NCI-H146 treated with DMSO at 0.1 percent for 48 hours (cell line): ENCODE measurements around the gene TRIM5.

Experiments used
- DNase-seq: peaks from one replicate; lab custom pipeline; 2025; ENCODE audit not compliant: unreplicated experiment; lab: John Stamatoyannopoulos, UW

Gene TRIM5

GRCh38 chr11:5625281-5625680 is 59.6 kb downstream of the TRIM5 start:
- DNase-seq: no peak

DNA sequence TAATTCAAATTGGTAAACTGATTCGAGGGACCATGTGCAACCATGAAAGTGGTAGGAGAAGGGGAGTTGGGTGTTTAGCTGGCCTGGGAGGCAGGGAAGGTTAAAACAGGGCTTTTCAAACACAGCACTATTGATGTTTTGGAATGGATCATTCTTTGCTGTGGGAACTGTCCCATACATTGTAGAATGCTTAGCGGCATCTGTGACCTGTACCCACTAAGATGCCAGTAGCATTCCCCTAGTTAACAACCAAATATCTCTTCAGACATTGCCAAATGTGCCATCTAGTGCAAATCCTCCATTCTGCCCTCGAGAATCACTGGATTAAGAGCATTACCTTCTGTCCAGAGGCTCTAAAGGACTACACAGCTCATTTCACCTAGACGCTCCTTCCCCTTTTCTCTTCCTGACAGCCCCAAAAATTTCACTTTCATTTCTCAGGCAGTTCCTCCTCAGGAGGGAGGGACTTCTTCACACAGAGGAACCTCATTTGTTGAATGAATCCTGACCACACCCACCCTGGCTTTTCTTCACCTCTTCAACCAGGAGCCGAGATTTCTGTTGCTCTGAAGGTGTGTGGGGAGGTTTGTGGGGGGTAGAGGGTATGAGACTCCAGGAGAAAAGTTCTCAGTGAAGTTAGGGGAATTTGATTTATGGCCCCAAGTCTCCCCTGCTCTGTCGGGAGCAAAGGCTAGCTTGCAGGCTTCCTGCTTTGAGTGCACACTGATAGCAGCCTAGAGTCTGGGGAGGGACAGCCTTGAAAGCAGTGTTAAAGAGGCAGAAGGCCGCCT is 60.2 kb downstream of the TRIM5 start, which contains the start of gene TRIM34:
Gene TRIM34 (plus strand): TSS at position 513 of the 791 bp plus-strand sequence. CDS start 7,331 bp downstream, outside the sequence.
- no peak for DNase-seq

GRCh38 chr11:5622802-5623201 is 62.1 kb downstream of the TRIM5 start:
- no peak for DNase-seq

GRCh38 chr11:5621580-5621979 is 63.3 kb downstream of the TRIM5 start:
- DNase-seq: no peak

- peak; percentile 5 for DNase-seq
Measured at GRCh38 chr11:5620651-5621521, 64.0 kb downstream of the TRIM5 start.

- no peak for DNase-seq
Measured at GRCh38 chr11:5618807-5619206, 66.1 kb downstream of the TRIM5 start.
